ENCODE measurements around the gene R3HDML.
A peak's percentile ranks its signal among the peaks of the same experiment; 100 is the strongest.

The R3HDML gene

DNA sequence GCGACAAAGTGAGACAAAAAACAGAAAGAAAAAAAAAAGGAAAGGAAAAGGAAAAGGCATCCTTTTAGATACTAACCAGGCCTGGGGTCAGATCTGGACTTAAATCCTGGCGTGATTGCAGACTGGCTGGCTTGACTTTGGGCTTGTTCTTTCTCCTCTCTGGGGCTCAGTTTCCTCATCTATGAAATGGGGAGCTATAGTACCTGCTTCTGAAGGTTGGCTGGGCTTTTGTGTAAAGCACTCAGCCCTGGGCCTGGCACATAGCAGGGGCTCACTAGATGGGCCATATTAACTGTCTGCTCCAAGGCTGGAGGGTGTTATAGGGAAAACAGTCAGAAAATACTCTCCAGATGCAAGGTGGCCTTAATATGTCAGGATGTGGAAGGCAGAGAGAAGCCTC lies 1.2 kb upstream of the R3HDML start:
- H3K79me1 ChIP-seq (replicated peaks; ENCODE audit: low read length, poor library complexity, severe bottlenecking) = no peaks in the 10 kb centered on the region
- no peak overlapping the region for H4K8ac ChIP-seq (ENCODE audit: low read length)
- H3K4me1 ChIP-seq (ENCODE audit: control insufficient read depth, insufficient read depth, low read depth, low read length) = peaks cover 7% of the 10 kb centered on the region
- no peak overlapping the region for H2BK12ac ChIP-seq (ENCODE audit: low read length in 2 of 2)
- H3K27me3 ChIP-seq (ENCODE audit: control insufficient read depth in 1 of 2, insufficient read depth in 1 of 2, low read length in 2 of 2) = peaks cover 31 to 65% of the 10 kb centered on the region in 2 experiments
- whole genome bisulfite sequencing = 78% methylated on average over 2 of the region's 2 CpGs
- H3K9ac ChIP-seq (ENCODE audit: low read length) = no peak overlapping the region
- no peaks in the 10 kb centered on the region for H3K36me3 ChIP-seq (ENCODE audit: control insufficient read depth in 1 of 2, insufficient read depth in 2 of 2, low read depth in 1 of 2, low read length in 2 of 2)
- no peak overlapping the region for H3K23ac ChIP-seq (ENCODE audit: low read length in 2 of 2)
- no peak overlapping the region for H4K91ac ChIP-seq (ENCODE audit: low read length)
- no peak overlapping the region for H2AFZ ChIP-seq (ENCODE audit: low read depth, low read length)
- no peak overlapping the region for H2BK15ac ChIP-seq (ENCODE audit: low read depth, poor library complexity, severe bottlenecking)
- H3K4me3 ChIP-seq (ENCODE audit: insufficient read depth in 1 of 2, low read depth in 1 of 2, low read length in 2 of 2) = no peak overlapping the region
- H3K4me2 ChIP-seq (ENCODE audit: low read length, poor library complexity, severe bottlenecking) = no peak overlapping the region
- no peak overlapping the region for H3K14ac ChIP-seq (ENCODE audit: low read length in 2 of 2)
- no peaks in the 10 kb centered on the region for H3K9me3 ChIP-seq (ENCODE audit: control insufficient read depth, low read length)
- no peak for DNase-seq
- no peak overlapping the region for H3K27ac ChIP-seq (ENCODE audit: low read length, poor library complexity, severe bottlenecking)
- H3K18ac ChIP-seq (ENCODE audit: low read depth in 1 of 2, low read length in 2 of 2) = no peak overlapping the region
- H2AK5ac ChIP-seq (ENCODE audit: low read length, severe bottlenecking) = no peak overlapping the region
- H2BK5ac ChIP-seq (ENCODE audit: low read depth, low read length, poor library complexity, severe bottlenecking) = no peak overlapping the region
- no peak overlapping the region for H2BK120ac ChIP-seq (ENCODE audit: low read depth, low read length)
- H3K4ac ChIP-seq (ENCODE audit: low read depth in 1 of 2, low read length in 2 of 2) = no peak overlapping the region

DNA sequence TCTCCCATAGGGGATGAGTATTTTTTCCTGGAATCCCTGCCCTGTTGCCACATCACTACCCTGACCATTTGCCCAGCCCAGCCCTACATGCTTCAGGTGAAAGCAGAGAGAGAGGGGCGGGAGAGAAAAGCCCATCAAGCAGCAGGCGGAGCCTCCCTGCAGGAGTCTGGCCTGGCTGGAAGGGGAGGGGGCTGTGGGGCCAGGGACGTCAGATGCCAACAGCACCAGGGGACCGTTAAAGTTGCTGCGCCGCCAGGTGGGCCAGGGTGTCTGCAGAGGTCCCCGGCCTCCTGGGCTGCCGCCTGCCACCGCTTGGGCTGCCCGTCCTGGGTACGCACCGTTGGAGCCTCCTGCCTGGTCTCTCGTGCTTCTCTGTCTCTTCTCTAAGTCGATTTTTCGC lies 757 bp upstream of the R3HDML start:
- Histone ChIP-seq H3K9me3 (ENCODE audit: control insufficient read depth, low read length) (no peaks in the 10 kb centered on the region), H3K27ac (ENCODE audit: low read length, poor library complexity, severe bottlenecking) (no peak overlapping the region), H4K8ac (ENCODE audit: low read length) (no peak overlapping the region), H2AFZ (ENCODE audit: low read depth, low read length) (no peak overlapping the region), H2BK15ac (ENCODE audit: low read depth, poor library complexity, severe bottlenecking) (no peak overlapping the region), H3K4me3 (ENCODE audit: insufficient read depth in 1 of 2, low read depth in 1 of 2, low read length in 2 of 2) (no peak overlapping the region), H2BK5ac (ENCODE audit: low read depth, low read length, poor library complexity, severe bottlenecking) (no peak overlapping the region), H2AK5ac (ENCODE audit: low read length, severe bottlenecking) (no peak overlapping the region), H3K9ac (ENCODE audit: low read length) (no peak overlapping the region), H4K91ac (ENCODE audit: low read length) (no peak overlapping the region), H3K4ac (ENCODE audit: low read depth in 1 of 2, low read length in 2 of 2) (no peak overlapping the region), H3K36me3 (ENCODE audit: control insufficient read depth in 1 of 2, insufficient read depth in 2 of 2, low read depth in 1 of 2, low read length in 2 of 2) (no peaks in the 10 kb centered on the region), H2BK120ac (ENCODE audit: low read depth, low read length) (no peak overlapping the region), H3K4me2 (ENCODE audit: low read length, poor library complexity, severe bottlenecking) (no peak overlapping the region), H3K79me1 (replicated peaks; ENCODE audit: low read length, poor library complexity, severe bottlenecking) (no peaks in the 10 kb centered on the region), H3K4me1 (ENCODE audit: control insufficient read depth, insufficient read depth, low read depth, low read length) (peaks cover 7% of the 10 kb centered on the region), H3K14ac (ENCODE audit: low read length in 2 of 2) (no peak overlapping the region), H2BK12ac (ENCODE audit: low read length in 2 of 2) (no peak overlapping the region), H3K23ac (ENCODE audit: low read length in 2 of 2) (no peak overlapping the region), H3K18ac (ENCODE audit: low read depth in 1 of 2, low read length in 2 of 2) (no peak overlapping the region), H3K27me3 (ENCODE audit: control insufficient read depth in 1 of 2, insufficient read depth in 1 of 2, low read length in 2 of 2) (peaks cover 31 to 66% of the 10 kb centered on the region in 2 experiments)
- no peak for DNase-seq
- WGBS = 23% methylated on average over 15 of the region's 15 CpGs

GRCh38 chr20:44342248-44342647 lies 5.4 kb downstream of the R3HDML start:
- no peak overlapping the region for H3K4ac ChIP-seq (ENCODE audit: low read depth in 1 of 2, low read length in 2 of 2)
- H3K4me2 ChIP-seq (ENCODE audit: low read length, poor library complexity, severe bottlenecking) = no peak overlapping the region
- no peak overlapping the region for H3K4me3 ChIP-seq (ENCODE audit: insufficient read depth in 1 of 2, low read depth in 1 of 2, low read length in 2 of 2)
- no peak overlapping the region for H3K23ac ChIP-seq (ENCODE audit: low read length in 2 of 2)
- no peak overlapping the region for H2BK5ac ChIP-seq (ENCODE audit: low read depth, low read length, poor library complexity, severe bottlenecking)
- H2BK12ac ChIP-seq (ENCODE audit: low read length in 2 of 2) = no peak overlapping the region
- H3K27ac ChIP-seq (ENCODE audit: low read length, poor library complexity, severe bottlenecking) = no peak overlapping the region
- peaks cover 7 to 20% of the 10 kb centered on the region in 2 experiments for H3K27me3 ChIP-seq (ENCODE audit: control insufficient read depth in 1 of 2, insufficient read depth in 1 of 2, low read length in 2 of 2)
- no peaks in the 10 kb centered on the region for H3K9me3 ChIP-seq (ENCODE audit: control insufficient read depth, low read length)
- DNase-seq = no peak
- no peak overlapping the region for H3K14ac ChIP-seq (ENCODE audit: low read length in 2 of 2)
- H3K18ac ChIP-seq (ENCODE audit: low read depth in 1 of 2, low read length in 2 of 2) = no peak overlapping the region
- H3K9ac ChIP-seq (ENCODE audit: low read length) = peak overlapping the region; percentile 77
- H3K36me3 ChIP-seq (ENCODE audit: control insufficient read depth in 1 of 2, insufficient read depth in 2 of 2, low read depth in 1 of 2, low read length in 2 of 2) = no peaks in the 10 kb centered on the region
- H3K79me1 ChIP-seq (replicated peaks; ENCODE audit: low read length, poor library complexity, severe bottlenecking) = no peaks in the 10 kb centered on the region
- H2AK5ac ChIP-seq (ENCODE audit: low read length, severe bottlenecking) = no peak overlapping the region
- no peak overlapping the region for H4K8ac ChIP-seq (ENCODE audit: low read length)
- H2BK120ac ChIP-seq (ENCODE audit: low read depth, low read length) = no peak overlapping the region
- no peak overlapping the region for H2AFZ ChIP-seq (ENCODE audit: low read depth, low read length)
- no peak overlapping the region for H4K91ac ChIP-seq (ENCODE audit: low read length)
- no peak overlapping the region for H2BK15ac ChIP-seq (ENCODE audit: low read depth, poor library complexity, severe bottlenecking)
- H3K4me1 ChIP-seq (ENCODE audit: control insufficient read depth, insufficient read depth, low read depth, low read length) = peaks cover 2% of the 10 kb centered on the region
- WGBS = 71% methylated on average over 4 of the region's 6 CpGs

DNA sequence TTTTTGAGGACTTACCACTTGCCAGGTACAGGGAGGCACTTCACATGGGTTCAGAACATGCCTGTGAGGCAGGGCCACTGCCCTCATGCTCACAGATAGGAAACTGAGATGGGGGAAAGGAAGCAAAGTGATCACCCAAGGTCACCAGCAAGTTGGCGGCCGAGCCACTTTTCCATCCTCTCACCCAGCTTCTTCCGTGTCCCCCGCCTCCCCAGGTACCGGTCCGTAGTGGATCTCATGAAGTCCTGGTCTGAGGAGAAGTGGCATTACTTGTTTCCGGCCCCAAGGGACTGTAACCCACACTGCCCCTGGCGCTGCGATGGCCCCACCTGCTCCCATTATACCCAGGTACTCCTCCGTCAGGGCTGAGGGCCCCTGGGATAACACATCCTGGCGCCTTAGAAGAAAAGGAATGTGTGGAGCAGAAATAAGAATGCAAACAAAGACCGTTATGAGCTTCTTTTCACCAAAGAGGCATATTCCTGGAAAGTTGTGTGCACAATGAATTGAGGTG lies 6.4 kb downstream of the R3HDML start:
- Histone ChIP-seq H2BK120ac (ENCODE audit: low read depth, low read length) (no peak overlapping the region), H2BK5ac (ENCODE audit: low read depth, low read length, poor library complexity, severe bottlenecking) (no peak overlapping the region), H3K4ac (ENCODE audit: low read depth in 1 of 2, low read length in 2 of 2) (no peak overlapping the region), H4K8ac (ENCODE audit: low read length) (no peak overlapping the region), H3K9ac (ENCODE audit: low read length) (no peak overlapping the region), H3K4me2 (ENCODE audit: low read length, poor library complexity, severe bottlenecking) (no peak overlapping the region), H3K4me3 (ENCODE audit: insufficient read depth in 1 of 2, low read depth in 1 of 2, low read length in 2 of 2) (no peak overlapping the region), H2AK5ac (ENCODE audit: low read length, severe bottlenecking) (no peak overlapping the region), H2AFZ (ENCODE audit: low read depth, low read length) (no peak overlapping the region), H4K91ac (ENCODE audit: low read length) (no peak overlapping the region), H3K14ac (ENCODE audit: low read length in 2 of 2) (no peak overlapping the region), H3K79me1 (replicated peaks; ENCODE audit: low read length, poor library complexity, severe bottlenecking) (no peaks in the 10 kb centered on the region), H3K18ac (ENCODE audit: low read depth in 1 of 2, low read length in 2 of 2) (no peak overlapping the region), H3K27me3 (ENCODE audit: control insufficient read depth in 1 of 2, insufficient read depth in 1 of 2, low read length in 2 of 2) (peaks cover 0 to 10% of the 10 kb centered on the region in 2 experiments), H3K23ac (ENCODE audit: low read length in 2 of 2) (no peak overlapping the region), H2BK12ac (ENCODE audit: low read length in 2 of 2) (no peak overlapping the region), H3K27ac (ENCODE audit: low read length, poor library complexity, severe bottlenecking) (no peak overlapping the region), H2BK15ac (ENCODE audit: low read depth, poor library complexity, severe bottlenecking) (no peak overlapping the region), H3K9me3 (ENCODE audit: control insufficient read depth, low read length) (no peaks in the 10 kb centered on the region), H3K36me3 (ENCODE audit: control insufficient read depth in 1 of 2, insufficient read depth in 2 of 2, low read depth in 1 of 2, low read length in 2 of 2) (no peaks in the 10 kb centered on the region), H3K4me1 (ENCODE audit: control insufficient read depth, insufficient read depth, low read depth, low read length) (peaks cover 2% of the 10 kb centered on the region)
- DNase-seq = no peak
- WGBS = 85% methylated on average over 10 of the region's 12 CpGs
